Liver (tissue), 9 donors: ENCODE data around the gene TTLL12. TPM values are rescaled to one million over a fixed set of nuclear protein-coding genes. Genes with fewer than 3 reads are reported as not detected.
A peak's percentile ranks its signal among the peaks of the same experiment; 100 is the strongest.

Experiments
- DNase-seq: peaks from one replicate; pipeline ENCODE4 v3.0.0-alpha.2; 2017; ENCODE audit warnings: low spot score
- H3K27ac ChIP-seq, 2 donors: one replicate each; pipeline ENCODE4 v1.7.0; 2013; ENCODE audit warnings: inconsistent platforms in 2 of 2, low read length in 2 of 2, control low read depth in 1 of 2, low read depth in 1 of 2, mild to moderate bottlenecking in 1 of 2
- H3K27me3 ChIP-seq, 4 donors: one replicate each; pipeline versions ENCODE4 v1.6.1 to v1.7.0; 2013; ENCODE audit warnings: low read length in 3 of 4, inconsistent platforms in 1 of 4, mild to moderate bottlenecking in 1 of 4, moderate library complexity in 1 of 4; ENCODE audit not compliant: control insufficient read depth in 4 of 4, insufficient read depth in 4 of 4
- H3K36me3 ChIP-seq, 4 donors: one replicate each; pipeline versions ENCODE4 v1.6.1 to v1.7.0; 2013; ENCODE audit warnings: low read length in 3 of 4, mild to moderate bottlenecking in 3 of 4, low read depth in 1 of 4, moderate library complexity in 1 of 4; ENCODE audit not compliant: control insufficient read depth in 4 of 4, insufficient read depth in 3 of 4
- H3K4me1 ChIP-seq, 4 donors: one replicate each; pipeline versions ENCODE4 v1.6.1 to v1.7.0; 2013; ENCODE audit warnings: low read length in 3 of 4, mild to moderate bottlenecking in 3 of 4, moderate library complexity in 1 of 4; ENCODE audit not compliant: control insufficient read depth in 4 of 4, insufficient read depth in 4 of 4
- H3K4me3 ChIP-seq, 3 donors: one replicate each; pipeline versions ENCODE4 v1.6.1 to v1.7.0; 2013; ENCODE audit warnings: low read length in 3 of 3, control low read depth in 1 of 3, low read depth in 1 of 3, mild to moderate bottlenecking in 1 of 3
- H3K9ac ChIP-seq, 2 donors: one replicate each; pipeline ENCODE4 v1.7.0; 2013; ENCODE audit warnings: low read length in 2 of 2, mild to moderate bottlenecking in 2 of 2, moderate library complexity in 2 of 2, control low read depth in 1 of 2, low read depth in 1 of 2
- H3K9me3 ChIP-seq, 4 donors: one replicate each; pipeline versions ENCODE4 v1.6.1 to v1.7.0; 2013; ENCODE audit warnings: low read length in 3 of 4; ENCODE audit not compliant: control insufficient read depth in 4 of 4
- EGR1 ChIP-seq, 2 donors: IDR thresholded peaks; 2 replicates each; pipeline ENCODE4 v1.6.1; 2016 to 2018; ENCODE audit warnings: antibody characterized with exemption in 2 of 2, low read depth in 2 of 2
- FOXA1 ChIP-seq: IDR thresholded peaks from 2 replicates; pipeline ENCODE4 v1.6.1; 2016; ENCODE audit warnings: antibody characterized with exemption
- FOXA2 ChIP-seq: IDR thresholded peaks from 2 replicates; pipeline ENCODE4 v1.6.1; 2016; ENCODE audit warnings: antibody characterized with exemption
- GABPA ChIP-seq, 2 donors: IDR thresholded peaks in 1 of 2; conservative IDR thresholded peaks in 1 of 2; 2 replicates each; pipeline ENCODE4 v1.6.1; 2016; ENCODE audit warnings: antibody characterized with exemption in 2 of 2, mild to moderate bottlenecking in 1 of 2, moderate library complexity in 1 of 2
- HNF4A ChIP-seq, 2 donors: conservative IDR thresholded peaks; 2 replicates each; pipeline ENCODE4 v1.6.1; 2016; ENCODE audit warnings: antibody characterized with exemption in 2 of 2, mild to moderate bottlenecking in 2 of 2
- HNF4G ChIP-seq: IDR thresholded peaks from 2 replicates; pipeline ENCODE4 v1.6.1; 2016; ENCODE audit warnings: antibody characterized with exemption
- JUND ChIP-seq, 2 donors: IDR thresholded peaks; 2 replicates each; pipeline ENCODE4 v1.6.1; 2016; ENCODE audit warnings: antibody characterized with exemption in 2 of 2
- NR2F2 ChIP-seq: IDR thresholded peaks from 2 replicates; pipeline ENCODE4 v1.6.1; 2016; ENCODE audit warnings: antibody characterized with exemption
- RAD21 ChIP-seq, 2 donors: IDR thresholded peaks; 2 replicates each; pipeline ENCODE4 v1.6.1; 2016; ENCODE audit warnings: antibody characterized with exemption in 2 of 2, mild to moderate bottlenecking in 2 of 2
- RXRA ChIP-seq, 2 donors: IDR thresholded peaks; 2 replicates each; pipeline ENCODE4 v1.6.1; 2017 to 2018; ENCODE audit warnings: antibody characterized with exemption in 2 of 2, mild to moderate bottlenecking in 1 of 2
- SP1 ChIP-seq: IDR thresholded peaks from 2 replicates; pipeline ENCODE4 v1.6.1; 2018; ENCODE audit warnings: antibody characterized with exemption, mild to moderate bottlenecking
- TAF1 ChIP-seq: conservative IDR thresholded peaks from 2 replicates; pipeline ENCODE4 v1.6.1; 2016; ENCODE audit warnings: antibody characterized with exemption, mild to moderate bottlenecking
- YY1 ChIP-seq: IDR thresholded peaks from 2 replicates; pipeline ENCODE4 v1.6.1; 2016; ENCODE audit warnings: antibody characterized with exemption, mild to moderate bottlenecking
- WGBS: extraction: QIAGEN DNeasy Blood & Tissue Kit; methylation state at CpG from one replicate; pipeline ENCODE4 v1.1.7; 2013; 5-methylcytosine and 5-hydroxymethylcytosine counted together
- polyA plus RNA-seq, 2 donors: library from polyadenylated mRNA; stranded (reverse) in 1 of 2; unstranded in 1 of 2; fragments of 200-250 nt in 1 of 2; fragments of >200 nt in 1 of 2; fragmentation: Nextera tagmentation in 1 of 2; extraction: Ambion mirVana in 1 of 2; gene quantifications; one replicate each; pipeline versions ENCODE4 v1.2.1 to v1.2.3, GENCODE V29; 2013 to 2015
- total RNA-seq, 2 donors: library from RNA; depleted of rRNA; stranded (reverse); fragments of >200 nt; gene quantifications; one replicate each; pipeline ENCODE4 v1.2.3, GENCODE V29; 2014
- TF ChIP-seq, protein P1 (sequence below): fragments of 150-350 bp; IDR thresholded peaks from 2 replicates; pipeline ENCODE4 v1.5.1; 2017; ENCODE audit warnings: improper control_type of control experiment, low read depth, low read length; ENCODE audit not compliant: missing input control
- TF ChIP-seq, protein P2 (sequence below): IDR thresholded peaks from 2 replicates; pipeline ENCODE4 v1.6.1; 2016; ENCODE audit warnings: antibody characterized with exemption, mild to moderate bottlenecking
- TF ChIP-seq, protein P3 (sequence below): IDR thresholded peaks from 2 replicates; pipeline ENCODE4 v1.6.1; 2016; ENCODE audit warnings: antibody characterized with exemption
- TF ChIP-seq, protein P4 (sequence below): IDR thresholded peaks from 2 replicates; pipeline ENCODE4 v1.6.1; 2016; ENCODE audit warnings: antibody characterized with exemption
- TF ChIP-seq, protein P5 (sequence below): IDR thresholded peaks from 2 replicates; pipeline ENCODE4 v1.6.1; 2016; ENCODE audit warnings: antibody characterized with exemption
- donor health status: healthy.
- donor health status: healthy.
- donor health status: healthy.
- donor health status: healthy.
- donor health status: healthy.

Gene TTLL12
- total and polyA plus RNA-seq, 4 donors: 13.7 to 43.9 (median 20.5) TPM

DNA sequence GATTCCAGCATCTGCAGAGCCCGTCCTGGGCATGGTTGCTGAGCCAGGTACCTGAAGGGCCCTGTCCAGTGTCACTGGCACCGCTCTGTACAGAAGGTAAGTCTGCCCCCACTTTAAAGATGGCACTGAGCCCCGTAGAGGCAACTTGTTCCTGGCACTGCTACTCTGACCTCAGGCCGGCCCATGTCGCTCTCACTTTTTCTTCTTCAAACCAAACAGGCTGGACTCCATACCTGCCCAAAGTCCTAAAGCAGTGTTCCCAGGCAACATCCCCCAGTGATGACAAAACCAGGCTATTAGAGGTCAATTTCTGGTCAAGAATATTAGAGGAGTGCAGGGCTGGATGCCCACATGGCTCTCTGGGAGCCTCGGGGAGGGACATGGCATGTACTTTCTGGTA lies 46.6 kb upstream of the TTLL12 start:
- no peaks in the 10 kb centered on the region for H3K27me3 ChIP-seq
- H3K36me3 ChIP-seq: no peaks in the 10 kb centered on the region
- peak overlapping the region; percentile 94 to 96 for H3K27ac ChIP-seq
- 34% methylated on average over 6 of the region's 6 CpGs for WGBS
- H3K4me3 ChIP-seq: no peak overlapping the region
- H3K9me3 ChIP-seq: no peaks in the 10 kb centered on the region
- TF ChIP-seq NR2F2: peak; percentile 81
- peak; percentile 97 to 99 for TF ChIP-seq RXRA (IDR thresholded peaks at IDR 0.05)
- TF ChIP-seq, protein P1, sequence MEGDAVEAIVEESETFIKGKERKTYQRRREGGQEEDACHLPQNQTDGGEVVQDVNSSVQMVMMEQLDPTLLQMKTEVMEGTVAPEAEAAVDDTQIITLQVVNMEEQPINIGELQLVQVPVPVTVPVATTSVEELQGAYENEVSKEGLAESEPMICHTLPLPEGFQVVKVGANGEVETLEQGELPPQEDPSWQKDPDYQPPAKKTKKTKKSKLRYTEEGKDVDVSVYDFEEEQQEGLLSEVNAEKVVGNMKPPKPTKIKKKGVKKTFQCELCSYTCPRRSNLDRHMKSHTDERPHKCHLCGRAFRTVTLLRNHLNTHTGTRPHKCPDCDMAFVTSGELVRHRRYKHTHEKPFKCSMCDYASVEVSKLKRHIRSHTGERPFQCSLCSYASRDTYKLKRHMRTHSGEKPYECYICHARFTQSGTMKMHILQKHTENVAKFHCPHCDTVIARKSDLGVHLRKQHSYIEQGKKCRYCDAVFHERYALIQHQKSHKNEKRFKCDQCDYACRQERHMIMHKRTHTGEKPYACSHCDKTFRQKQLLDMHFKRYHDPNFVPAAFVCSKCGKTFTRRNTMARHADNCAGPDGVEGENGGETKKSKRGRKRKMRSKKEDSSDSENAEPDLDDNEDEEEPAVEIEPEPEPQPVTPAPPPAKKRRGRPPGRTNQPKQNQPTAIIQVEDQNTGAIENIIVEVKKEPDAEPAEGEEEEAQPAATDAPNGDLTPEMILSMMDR: no peak
- TF ChIP-seq, protein P2, sequence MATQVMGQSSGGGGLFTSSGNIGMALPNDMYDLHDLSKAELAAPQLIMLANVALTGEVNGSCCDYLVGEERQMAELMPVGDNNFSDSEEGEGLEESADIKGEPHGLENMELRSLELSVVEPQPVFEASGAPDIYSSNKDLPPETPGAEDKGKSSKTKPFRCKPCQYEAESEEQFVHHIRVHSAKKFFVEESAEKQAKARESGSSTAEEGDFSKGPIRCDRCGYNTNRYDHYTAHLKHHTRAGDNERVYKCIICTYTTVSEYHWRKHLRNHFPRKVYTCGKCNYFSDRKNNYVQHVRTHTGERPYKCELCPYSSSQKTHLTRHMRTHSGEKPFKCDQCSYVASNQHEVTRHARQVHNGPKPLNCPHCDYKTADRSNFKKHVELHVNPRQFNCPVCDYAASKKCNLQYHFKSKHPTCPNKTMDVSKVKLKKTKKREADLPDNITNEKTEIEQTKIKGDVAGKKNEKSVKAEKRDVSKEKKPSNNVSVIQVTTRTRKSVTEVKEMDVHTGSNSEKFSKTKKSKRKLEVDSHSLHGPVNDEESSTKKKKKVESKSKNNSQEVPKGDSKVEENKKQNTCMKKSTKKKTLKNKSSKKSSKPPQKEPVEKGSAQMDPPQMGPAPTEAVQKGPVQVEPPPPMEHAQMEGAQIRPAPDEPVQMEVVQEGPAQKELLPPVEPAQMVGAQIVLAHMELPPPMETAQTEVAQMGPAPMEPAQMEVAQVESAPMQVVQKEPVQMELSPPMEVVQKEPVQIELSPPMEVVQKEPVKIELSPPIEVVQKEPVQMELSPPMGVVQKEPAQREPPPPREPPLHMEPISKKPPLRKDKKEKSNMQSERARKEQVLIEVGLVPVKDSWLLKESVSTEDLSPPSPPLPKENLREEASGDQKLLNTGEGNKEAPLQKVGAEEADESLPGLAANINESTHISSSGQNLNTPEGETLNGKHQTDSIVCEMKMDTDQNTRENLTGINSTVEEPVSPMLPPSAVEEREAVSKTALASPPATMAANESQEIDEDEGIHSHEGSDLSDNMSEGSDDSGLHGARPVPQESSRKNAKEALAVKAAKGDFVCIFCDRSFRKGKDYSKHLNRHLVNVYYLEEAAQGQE: peak; percentile 77
- TF ChIP-seq HNF4G: peak; percentile 98
- TF ChIP-seq, protein P3, sequence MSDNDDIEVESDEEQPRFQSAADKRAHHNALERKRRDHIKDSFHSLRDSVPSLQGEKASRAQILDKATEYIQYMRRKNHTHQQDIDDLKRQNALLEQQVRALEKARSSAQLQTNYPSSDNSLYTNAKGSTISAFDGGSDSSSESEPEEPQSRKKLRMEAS: no peak
- peak; percentile 86 for TF ChIP-seq FOXA1
- TF ChIP-seq, protein P4, sequence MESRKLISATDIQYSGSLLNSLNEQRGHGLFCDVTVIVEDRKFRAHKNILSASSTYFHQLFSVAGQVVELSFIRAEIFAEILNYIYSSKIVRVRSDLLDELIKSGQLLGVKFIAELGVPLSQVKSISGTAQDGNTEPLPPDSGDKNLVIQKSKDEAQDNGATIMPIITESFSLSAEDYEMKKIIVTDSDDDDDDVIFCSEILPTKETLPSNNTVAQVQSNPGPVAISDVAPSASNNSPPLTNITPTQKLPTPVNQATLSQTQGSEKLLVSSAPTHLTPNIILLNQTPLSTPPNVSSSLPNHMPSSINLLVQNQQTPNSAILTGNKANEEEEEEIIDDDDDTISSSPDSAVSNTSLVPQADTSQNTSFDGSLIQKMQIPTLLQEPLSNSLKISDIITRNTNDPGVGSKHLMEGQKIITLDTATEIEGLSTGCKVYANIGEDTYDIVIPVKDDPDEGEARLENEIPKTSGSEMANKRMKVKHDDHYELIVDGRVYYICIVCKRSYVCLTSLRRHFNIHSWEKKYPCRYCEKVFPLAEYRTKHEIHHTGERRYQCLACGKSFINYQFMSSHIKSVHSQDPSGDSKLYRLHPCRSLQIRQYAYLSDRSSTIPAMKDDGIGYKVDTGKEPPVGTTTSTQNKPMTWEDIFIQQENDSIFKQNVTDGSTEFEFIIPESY: no peak
- peak in 1 of 2 donors; percentile 55 for TF ChIP-seq GABPA (IDR thresholded peaks at IDR 0.05 in 1 of 2, conservative IDR thresholded peaks at IDR 0.05 in 1 of 2)
- TF ChIP-seq RAD21 (IDR thresholded peaks at IDR 0.05): peak; percentile 43 to 52
- peak; percentile 70 to 90 for TF ChIP-seq JUND (IDR thresholded peaks at IDR 0.05)
- TF ChIP-seq HNF4A (conservative IDR thresholded peaks at IDR 0.05): peak; percentile 99
- peak; percentile 100 for TF ChIP-seq SP1
- peak; percentile 29 for TF ChIP-seq FOXA2
- no peak for TF ChIP-seq TAF1
- peak; percentile 90 for TF ChIP-seq YY1
- peak in 1 of 2 donors; percentile 75 for TF ChIP-seq EGR1 (IDR thresholded peaks at IDR 0.05; ENCODE audit: low read depth in 2 of 2)
- TF ChIP-seq, protein P5, sequence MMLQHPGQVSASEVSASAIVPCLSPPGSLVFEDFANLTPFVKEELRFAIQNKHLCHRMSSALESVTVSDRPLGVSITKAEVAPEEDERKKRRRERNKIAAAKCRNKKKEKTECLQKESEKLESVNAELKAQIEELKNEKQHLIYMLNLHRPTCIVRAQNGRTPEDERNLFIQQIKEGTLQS: peak; percentile 74
- no peak for DNase-seq
- no peak overlapping the region for H3K9ac ChIP-seq
- H3K4me1 ChIP-seq: peaks cover 20 to 72% (median 44%) of the 10 kb centered on the region in 4 donors
